ENCODE results near the gene UNC13A.

The UNC13A gene

GRCh38 chr19:17648786-17649185, 39.4 kb downstream of the UNC13A start:
- in situ Hi-C loops (cut with HindIII; ENCODE audit: low sequenced_read_pairs) = no loop called here

GRCh38 chr19:17648097-17648660, 40.0 kb downstream of the UNC13A start:
- no peak for DNase-seq (ENCODE audit: low read depth)
- in situ Hi-C loops (cut with HindIII; ENCODE audit: low sequenced_read_pairs) = no loop called here
- TF ChIP-seq CTCF (IDR thresholded peaks at IDR 0.05; ENCODE audit: low read depth, low read length, missing control alignments) = no peak
- H3K4me3 ChIP-seq (ENCODE audit: low read depth, low read length) = no peak overlapping the region

More at GRCh38 chr19:17648786-17649185, 39.4 kb downstream of the UNC13A start:
- H3K4me3 ChIP-seq (ENCODE audit: low read depth, low read length) = no peak overlapping the region
- no peak for TF ChIP-seq CTCF (IDR thresholded peaks at IDR 0.05; ENCODE audit: low read depth, low read length, missing control alignments)
- no peak for DNase-seq (ENCODE audit: low read depth)

GRCh38 chr19:17647071-17648020, 40.8 kb downstream of the UNC13A start:
- in situ Hi-C loops (cut with HindIII; ENCODE audit: low sequenced_read_pairs) = no loop called here
- H3K4me3 ChIP-seq (ENCODE audit: low read depth, low read length) = no peak overlapping the region
- no peak for DNase-seq (ENCODE audit: low read depth)
- no peak for TF ChIP-seq CTCF (IDR thresholded peaks at IDR 0.05; ENCODE audit: low read depth, low read length, missing control alignments)

GRCh38 chr19:17646441-17646840, 41.7 kb downstream of the UNC13A start:
- in situ Hi-C loops (cut with HindIII; ENCODE audit: low sequenced_read_pairs) = no loop called here

GRCh38 chr19:17645339-17645963, 42.7 kb downstream of the UNC13A start:
- in situ Hi-C loops (cut with HindIII; ENCODE audit: low sequenced_read_pairs) = no loop called here
- DNase-seq (ENCODE audit: low read depth) = no peak
- TF ChIP-seq CTCF (IDR thresholded peaks at IDR 0.05; ENCODE audit: low read depth, low read length, missing control alignments) = no peak
- no peak overlapping the region for H3K4me3 ChIP-seq (ENCODE audit: low read depth, low read length)

More at GRCh38 chr19:17646441-17646840, 41.7 kb downstream of the UNC13A start:
- no peak overlapping the region for H3K4me3 ChIP-seq (ENCODE audit: low read depth, low read length)
- no peak for TF ChIP-seq CTCF (IDR thresholded peaks at IDR 0.05; ENCODE audit: low read depth, low read length, missing control alignments)
- DNase-seq (ENCODE audit: low read depth) = no peak

- no peak for TF ChIP-seq CTCF (IDR thresholded peaks at IDR 0.05; ENCODE audit: low read depth, low read length, missing control alignments)
- no peak overlapping the region for H3K4me3 ChIP-seq (ENCODE audit: low read depth, low read length)
- in situ Hi-C loops (cut with HindIII; ENCODE audit: low sequenced_read_pairs) = no loop called here
- no peak for DNase-seq (ENCODE audit: low read depth)
Observed at GRCh38 chr19:17642656-17643055, 45.5 kb downstream of the UNC13A start.

Data from astrocyte of the cerebellum (primary cell).